GM12878 (cell line): ENCODE results near the gene ACOX1.

Experiments
- ATF3 ChIP-seq: IDR thresholded peaks from 2 replicates; pipeline ENCODE4 v1.6.1; 2011; ENCODE audit warnings: low read depth, mild to moderate bottlenecking, low read length, moderate library complexity, borderline replicate concordance; ENCODE audit errors: extremely low read depth
- ATF7 ChIP-seq: fragments of 450-650 bp; IDR thresholded peaks from 2 replicates; pipeline ENCODE4 v1.6.1; 2016; ENCODE audit warnings: low read depth, mild to moderate bottlenecking
- CTCF ChIP-seq, 3 experiments: IDR thresholded peaks in 2 of 3; conservative IDR thresholded peaks in 1 of 3; 2 replicates each; pipeline ENCODE4 v1.5.1; 2011; ENCODE audit warnings: low read depth in 3 of 3, low read length in 3 of 3, mild to moderate bottlenecking in 3 of 3, control low read depth in 2 of 3, moderate library complexity in 2 of 3, inconsistent platforms in 1 of 3, mixed read lengths in 1 of 3; ENCODE audit not compliant: control insufficient read depth in 2 of 3, insufficient read depth in 1 of 3; ENCODE audit errors: extremely low read depth in 1 of 3
- E2F4 ChIP-seq: IDR thresholded peaks from 2 replicates; pipeline ENCODE4 v1.6.1; 2012; ENCODE audit warnings: low read depth, low read length, improper control_type of control experiment
- NR2F1 ChIP-seq: fragments of 450-650 bp; conservative IDR thresholded peaks from 2 replicates; pipeline ENCODE4 v1.6.1; 2017; ENCODE audit warnings: mild to moderate bottlenecking
- POLR2AphosphoS5 ChIP-seq: IDR thresholded peaks from 2 replicates; pipeline ENCODE4 v1.6.1; 2011; ENCODE audit warnings: mild to moderate bottlenecking, low read length, inconsistent platforms
- POU2F2 ChIP-seq: IDR thresholded peaks from 3 replicates; pipeline ENCODE4 v1.6.1; 2011; ENCODE audit warnings: low read depth, mild to moderate bottlenecking, low read length, borderline replicate concordance
- REST ChIP-seq: IDR thresholded peaks from 2 replicates; pipeline ENCODE4 v1.6.1; 2012; ENCODE audit warnings: mild to moderate bottlenecking, low read depth, low read length
- SP1 ChIP-seq: IDR thresholded peaks from one replicate; pipeline ENCODE4 v1.6.1; 2011; ENCODE audit warnings: low read depth, low read length
- SUZ12 ChIP-seq: fragments of 200-600 bp; sonication (generic); IDR thresholded peaks from one replicate; pipeline ENCODE4 v1.6.1; 2018; ENCODE audit warnings: antibody characterized with exemption, mild to moderate bottlenecking; ENCODE audit not compliant: unreplicated experiment
- TF ChIP-seq, protein P1 (sequence below): IDR thresholded peaks from 2 replicates; pipeline ENCODE4 v1.6.1; 2011; ENCODE audit warnings: borderline replicate concordance, low read depth, mild to moderate bottlenecking, moderate library complexity, mixed read lengths, low read length; ENCODE audit not compliant: insufficient read depth; ENCODE audit errors: extremely low read length

GRCh38 chr17:76022285-76022684, 43.3 kb upstream of the ACOX1 start:
- TF ChIP-seq SP1 (no peak), POU2F2 (no peak), ATF7 (no peak), REST (no peak), CTCF (IDR thresholded peaks at IDR 0.05 in 2 of 3, conservative IDR thresholded peaks at IDR 0.05 in 1 of 3; ENCODE audit: control insufficient read depth in 2 of 3, extremely low read depth in 1 of 3, insufficient read depth in 1 of 3, low read depth in 3 of 3, low read length in 3 of 3) (no peak), SUZ12 (no peak), POLR2AphosphoS5 (no peak), NR2F1 (no peak), E2F4 (no peak), ATF3 (no peak)
- TF ChIP-seq, protein P1, sequence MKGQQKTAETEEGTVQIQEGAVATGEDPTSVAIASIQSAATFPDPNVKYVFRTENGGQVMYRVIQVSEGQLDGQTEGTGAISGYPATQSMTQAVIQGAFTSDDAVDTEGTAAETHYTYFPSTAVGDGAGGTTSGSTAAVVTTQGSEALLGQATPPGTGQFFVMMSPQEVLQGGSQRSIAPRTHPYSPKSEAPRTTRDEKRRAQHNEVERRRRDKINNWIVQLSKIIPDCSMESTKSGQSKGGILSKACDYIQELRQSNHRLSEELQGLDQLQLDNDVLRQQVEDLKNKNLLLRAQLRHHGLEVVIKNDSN, result no peak
